ENCODE results near the gene BRD7. TPM values are rescaled to one million over a fixed set of nuclear protein-coding genes. Genes with fewer than 3 reads are reported as not detected.

The BRD7 gene
- total and polyA plus RNA-seq, 10 of the 15 experiments (the other 5 are each of a cell fraction or from before 2014, with no cell fraction given), result 16.9 to 74.7 (median 52.0) TPM

DNA sequence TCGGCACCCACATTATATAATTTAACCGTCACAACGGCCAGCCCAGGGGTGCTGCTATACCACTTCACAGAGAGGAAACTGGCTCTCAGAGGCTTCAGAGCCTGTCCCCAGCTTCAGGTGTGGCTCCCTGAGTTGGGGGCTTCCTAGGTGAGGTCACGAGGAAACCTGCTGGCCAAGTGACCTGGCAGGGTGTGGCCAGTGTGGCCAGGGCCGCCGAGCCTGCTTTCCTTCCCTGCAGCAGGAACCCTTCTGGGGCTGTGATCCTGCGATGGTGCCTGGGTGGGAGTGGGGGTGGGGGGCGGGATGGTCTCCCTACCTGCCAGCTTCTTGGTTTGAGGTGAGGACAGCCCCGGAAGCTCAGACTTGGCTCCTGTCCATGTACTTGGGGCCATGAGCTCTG lies 62.5 kb downstream of the BRD7 start:
- 88% methylated on average over 8 of the region's 9 CpGs for WGBS (ENCODE audit: insufficient coverage, insufficient replicate concordance, low lambda C conversion rate, missing lambda C conversion rate)
- Histone ChIP-seq H3K4me1 (ENCODE audit: control insufficient read depth, insufficient read depth, low read length) (no peaks in the 10 kb centered on the region), H3K79me2 (ENCODE audit: control insufficient read depth, insufficient read depth, low read length) (no peaks in the 10 kb centered on the region), H3K9ac (ENCODE audit: control insufficient read depth, insufficient read depth, low read length) (no peak overlapping the region), H3K27ac (ENCODE audit: control insufficient read depth, insufficient read depth) (no peak overlapping the region), H3K4me3 (no peak overlapping the region), H3K36me3 (ENCODE audit: control insufficient read depth in 2 of 2, insufficient read depth in 2 of 2, low read length in 1 of 2) (peaks cover 4 to 12% of the 10 kb centered on the region in 2 experiments; a peak in 3 of 4 replicates), H3K27me3 (replicated peaks in 1 of 2; ENCODE audit: control insufficient read depth in 2 of 2, insufficient read depth in 2 of 2, low read length in 1 of 2) (no peaks in the 10 kb centered on the region), H3K9me3 (replicated peaks; ENCODE audit: control insufficient read depth, insufficient read depth, low read length) (no peaks in the 10 kb centered on the region), H2AFZ (ENCODE audit: control insufficient read depth, low read depth, low read length) (no peak overlapping the region), H3K4me2 (ENCODE audit: control insufficient read depth, insufficient read depth) (no peak overlapping the region), H4K20me1 (ENCODE audit: control insufficient read depth, insufficient read depth) (no peaks in the 10 kb centered on the region)
- TF ChIP-seq POLR2A (IDR thresholded peaks at IDR 0.05; ENCODE audit: low read depth, low read length), result peak; percentile 1; the same call in 1 of the 2 replicates
- TF ChIP-seq, protein P1, sequence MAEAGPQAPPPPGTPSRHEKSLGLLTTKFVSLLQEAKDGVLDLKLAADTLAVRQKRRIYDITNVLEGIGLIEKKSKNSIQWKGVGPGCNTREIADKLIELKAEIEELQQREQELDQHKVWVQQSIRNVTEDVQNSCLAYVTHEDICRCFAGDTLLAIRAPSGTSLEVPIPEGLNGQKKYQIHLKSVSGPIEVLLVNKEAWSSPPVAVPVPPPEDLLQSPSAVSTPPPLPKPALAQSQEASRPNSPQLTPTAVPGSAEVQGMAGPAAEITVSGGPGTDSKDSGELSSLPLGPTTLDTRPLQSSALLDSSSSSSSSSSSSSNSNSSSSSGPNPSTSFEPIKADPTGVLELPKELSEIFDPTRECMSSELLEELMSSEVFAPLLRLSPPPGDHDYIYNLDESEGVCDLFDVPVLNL (IDR thresholded peaks at IDR 0.05; ENCODE audit: low read depth, low read length), result no peak
- in situ Hi-C loops (cut with MboI) (no loop called here), intact Hi-C loops (cut with micrococcal nuclease; ENCODE audit: unreplicated experiment) (no loop called here)
- ChIA-PET SMC1A (ENCODE audit: uncharacterized antibody, unreplicated experiment) (interaction anchor here (0.9 kb wide), 1 partner anchor 95 kb away, joined by 4 read pairs; no protein-coding TSS in a partner anchor), RAD21 (ENCODE audit: unreplicated experiment) (no interaction called here), POLR2A (no interaction called here), CTCF (interaction anchor here (0.6 kb wide), 1 partner anchor 350 kb away, joined by 3 read pairs; no protein-coding TSS in a partner anchor)
- ATAC-seq, result no peak
- no peak for FAIRE-seq
- DNase-seq (ENCODE audit: low read depth, low spot score), result no peak
- BruUV-seq (replicated peaks), result no TSS peak

DNA sequence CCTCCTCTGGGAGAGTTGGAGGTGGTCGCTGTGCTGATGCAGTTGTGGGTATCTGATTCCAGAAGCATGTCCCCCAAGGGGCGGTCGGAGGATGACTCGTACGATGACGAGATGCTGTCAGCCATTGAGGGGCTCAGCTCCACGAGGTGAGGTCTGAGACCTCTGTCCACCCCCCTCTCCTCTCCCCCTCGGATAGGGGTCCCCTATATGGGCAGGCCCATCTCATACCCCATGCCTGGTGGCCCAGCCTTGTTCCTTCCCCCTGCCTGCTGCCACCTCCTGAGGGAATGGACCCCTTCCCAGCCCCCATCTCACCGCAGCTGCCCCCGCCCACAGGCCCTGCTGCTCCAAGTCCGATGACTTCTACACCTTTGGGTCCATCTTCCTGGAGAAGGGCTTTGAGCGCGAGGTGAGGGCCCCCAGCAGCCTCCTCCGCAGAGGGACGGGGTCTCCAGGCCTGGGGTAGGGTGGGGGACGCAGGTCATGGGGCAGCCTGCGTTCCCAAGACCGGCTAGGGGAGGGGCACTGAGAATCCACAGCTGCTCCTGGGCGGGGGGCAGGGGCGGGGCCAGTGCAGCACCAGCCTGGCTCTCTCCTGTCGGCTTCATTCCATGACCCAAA lies 63.2 kb downstream of the BRD7 start:
- no peaks in the 10 kb centered on the region for H3K4me1 ChIP-seq (ENCODE audit: control insufficient read depth, insufficient read depth, low read length)
- DNase-seq (ENCODE audit: low read depth, low spot score), result no peak
- H3K9me3 ChIP-seq (replicated peaks; ENCODE audit: control insufficient read depth, insufficient read depth, low read length), result no peaks in the 10 kb centered on the region
- FAIRE-seq, result no peak
- H3K4me2 ChIP-seq (ENCODE audit: control insufficient read depth, insufficient read depth), result no peak overlapping the region
- H2AFZ ChIP-seq (ENCODE audit: control insufficient read depth, low read depth, low read length), result no peak overlapping the region
- intact Hi-C loops (cut with micrococcal nuclease; ENCODE audit: unreplicated experiment) (no loop called here), in situ Hi-C loops (cut with MboI) (no loop called here)
- SMC1A ChIA-PET (ENCODE audit: uncharacterized antibody, unreplicated experiment), result no interaction called here
- peaks cover 4 to 11% of the 10 kb centered on the region in 2 experiments; a peak in 3 of 4 replicates for H3K36me3 ChIP-seq (ENCODE audit: control insufficient read depth in 2 of 2, insufficient read depth in 2 of 2, low read length in 1 of 2)
- no peak overlapping the region for H3K9ac ChIP-seq (ENCODE audit: control insufficient read depth, insufficient read depth, low read length)
- RAD21 ChIA-PET (ENCODE audit: unreplicated experiment), result no interaction called here
- TF ChIP-seq IRF4 (IDR thresholded peaks at IDR 0.05; ENCODE audit: low read depth, low read length) (no peak), BMI1 (IDR thresholded peaks at IDR 0.05; ENCODE audit: borderline replicate concordance) (no peak), CEBPB (IDR thresholded peaks at IDR 0.05; ENCODE audit: borderline replicate concordance in 1 of 2, low read depth in 2 of 2, low read length in 2 of 2) (no peak), CREM (IDR thresholded peaks at IDR 0.05; ENCODE audit: low read depth) (no peak), TCF12 (IDR thresholded peaks at IDR 0.05; ENCODE audit: low read depth, low read length) (no peak)
- TF ChIP-seq, protein P2, sequence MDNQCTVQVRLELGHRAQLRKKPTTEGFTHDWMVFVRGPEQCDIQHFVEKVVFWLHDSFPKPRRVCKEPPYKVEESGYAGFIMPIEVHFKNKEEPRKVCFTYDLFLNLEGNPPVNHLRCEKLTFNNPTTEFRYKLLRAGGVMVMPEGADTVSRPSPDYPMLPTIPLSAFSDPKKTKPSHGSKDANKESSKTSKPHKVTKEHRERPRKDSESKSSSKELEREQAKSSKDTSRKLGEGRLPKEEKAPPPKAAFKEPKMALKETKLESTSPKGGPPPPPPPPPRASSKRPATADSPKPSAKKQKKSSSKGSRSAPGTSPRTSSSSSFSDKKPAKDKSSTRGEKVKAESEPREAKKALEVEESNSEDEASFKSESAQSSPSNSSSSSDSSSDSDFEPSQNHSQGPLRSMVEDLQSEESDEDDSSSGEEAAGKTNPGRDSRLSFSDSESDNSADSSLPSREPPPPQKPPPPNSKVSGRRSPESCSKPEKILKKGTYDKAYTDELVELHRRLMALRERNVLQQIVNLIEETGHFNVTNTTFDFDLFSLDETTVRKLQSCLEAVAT (IDR thresholded peaks at IDR 0.05), result no peak
- no peaks in the 10 kb centered on the region for H3K79me2 ChIP-seq (ENCODE audit: control insufficient read depth, insufficient read depth, low read length)
- WGBS (ENCODE audit: insufficient coverage, insufficient replicate concordance, low lambda C conversion rate, missing lambda C conversion rate), result 91% methylated on average over 11 of the region's 21 CpGs
- no peak overlapping the region for H3K4me3 ChIP-seq
- H4K20me1 ChIP-seq (ENCODE audit: control insufficient read depth, insufficient read depth), result no peaks in the 10 kb centered on the region
- ATAC-seq, result no peak
- POLR2A ChIA-PET, result no interaction called here
- BruUV-seq (replicated peaks), result no TSS peak
- H3K27ac ChIP-seq (ENCODE audit: control insufficient read depth, insufficient read depth), result no peak overlapping the region
- CTCF ChIA-PET, result interaction anchor here (1.2 kb wide), 1 partner anchor 27 kb away, joined by 3 read pairs; no protein-coding TSS in a partner anchor
- H3K27me3 ChIP-seq (replicated peaks in 1 of 2; ENCODE audit: control insufficient read depth in 2 of 2, insufficient read depth in 2 of 2, low read length in 1 of 2), result no peaks in the 10 kb centered on the region

Measured in GM12878 (cell line).